Measurements from ENCODE around the gene C1orf232. TPM values are rescaled to one million over a fixed set of nuclear protein-coding genes. Genes with fewer than 3 reads are reported as not detected.

Gene C1orf232
- total RNA-seq, 2 experiments from 2014 or later = not detected

- Mint-ChIP-seq H3K4me3 (peak overlapping the region; percentile 50), H3K27me3 (ENCODE audit: low read depth) (peaks cover 27% of the 10 kb centered on the region), H3K9me3 (no peaks in the 10 kb centered on the region), H3K36me3 (ENCODE audit: low read depth) (no peaks in the 10 kb centered on the region), H3K27ac (no peak overlapping the region), H3K4me1 (ENCODE audit: low read depth) (peaks cover 16% of the 10 kb centered on the region)
- intact Hi-C loops (cut with micrococcal nuclease) = no loop called here
- DNase-seq = peak; percentile 48
- CTCF ChIA-PET = interaction anchor here (0.9 to 1.2 kb wide), 2 partner anchors 8 to 10 kb away, joined by 5 read pairs; partner anchors contain the start of genes ZNF593 and ZNF593OS
Observed at GRCh38 chr1:26161415-26162219, 7.1 kb downstream of the C1orf232 start.

GRCh38 chr1:26160527-26161414, 8.0 kb downstream of the C1orf232 start:
- H3K4me3 Mint-ChIP-seq = no peak overlapping the region
- H3K27ac Mint-ChIP-seq = no peak overlapping the region
- no peak for DNase-seq
- H3K27me3 Mint-ChIP-seq (ENCODE audit: low read depth) = peaks cover 29% of the 10 kb centered on the region
- CTCF ChIA-PET = interaction anchor here (0.9 kb wide), 1 partner anchor 9 kb away, joined by 5 read pairs; the partner anchor contains the start of gene ZNF593
- intact Hi-C loops (cut with micrococcal nuclease) = no loop called here
- H3K4me1 Mint-ChIP-seq (ENCODE audit: low read depth) = peaks cover 16% of the 10 kb centered on the region
- no peaks in the 10 kb centered on the region for H3K36me3 Mint-ChIP-seq (ENCODE audit: low read depth)
- H3K9me3 Mint-ChIP-seq = no peaks in the 10 kb centered on the region

GRCh38 chr1:26159743-26160039, 9.1 kb downstream of the C1orf232 start:
- Mint-ChIP-seq H3K4me1 (ENCODE audit: low read depth) (peaks cover 14% of the 10 kb centered on the region), H3K4me3 (no peak overlapping the region), H3K9me3 (no peaks in the 10 kb centered on the region), H3K27ac (no peak overlapping the region), H3K36me3 (ENCODE audit: low read depth) (no peaks in the 10 kb centered on the region), H3K27me3 (ENCODE audit: low read depth) (peaks cover 29% of the 10 kb centered on the region)
- DNase-seq = no peak
- CTCF ChIA-PET = no interaction called here
- intact Hi-C loops (cut with micrococcal nuclease) = no loop called here

- no peak for DNase-seq
- H3K4me3 Mint-ChIP-seq = no peak within 1 kb of the TSS
- intact Hi-C loops (cut with micrococcal nuclease) = no loop called here
- H3K9me3 Mint-ChIP-seq = no peaks in the 10 kb centered on the region
- H3K27ac Mint-ChIP-seq = no peak within 1 kb of the TSS
- H3K27me3 Mint-ChIP-seq (ENCODE audit: low read depth) = peaks cover 27% of the 10 kb centered on the region
- CTCF ChIA-PET = interaction anchor here (0.6 to 4.3 kb wide), 2 partner anchors 13 to 275 kb away, joined by 3 to 21 read pairs; no protein-coding TSS in a partner anchor
- peaks cover 11% of the 10 kb centered on the region for H3K4me1 Mint-ChIP-seq (ENCODE audit: low read depth)
- no peaks in the 10 kb centered on the region for H3K36me3 Mint-ChIP-seq (ENCODE audit: low read depth)
Observed at GRCh38 chr1:26158908-26159742, 9.6 kb downstream of the C1orf232 start, which contains the start of gene FAM110D. Gene FAM110D, plus strand, starts transcription at chr1:26159079. Its CDS starts 2,213 bp downstream, at chr1:26161292.

- Mint-ChIP-seq H3K27ac (no peak overlapping the region), H3K36me3 (ENCODE audit: low read depth) (no peaks in the 10 kb centered on the region), H3K4me3 (no peak overlapping the region), H3K4me1 (ENCODE audit: low read depth) (peaks cover 7% of the 10 kb centered on the region), H3K9me3 (no peaks in the 10 kb centered on the region), H3K27me3 (ENCODE audit: low read depth) (peaks cover 21% of the 10 kb centered on the region)
- no peak for DNase-seq
- CTCF ChIA-PET = interaction anchor here (0.6 to 4.3 kb wide), 3 partner anchors 13 to 275 kb away, joined by 3 to 21 read pairs (median 4); no protein-coding TSS in a partner anchor
- intact Hi-C loops (cut with micrococcal nuclease) = no loop called here
Observed at GRCh38 chr1:26158271-26158907, 10.4 kb downstream of the C1orf232 start.

GRCh38 chr1:26156285-26157038, 12.3 kb downstream of the C1orf232 start:
- Mint-ChIP-seq H3K27me3 (ENCODE audit: low read depth) (peaks cover 14% of the 10 kb centered on the region), H3K4me3 (no peak overlapping the region), H3K4me1 (ENCODE audit: low read depth) (peaks cover 3% of the 10 kb centered on the region), H3K36me3 (ENCODE audit: low read depth) (no peaks in the 10 kb centered on the region), H3K9me3 (no peaks in the 10 kb centered on the region), H3K27ac (no peak overlapping the region)
- DNase-seq = no peak
- intact Hi-C loops (cut with micrococcal nuclease) = no loop called here
- CTCF ChIA-PET = interaction anchor here (1.0 to 4.3 kb wide), 4 partner anchors 11 to 240 kb away, joined by 3 to 21 read pairs (median 4); partner anchors contain the start of gene CEP85

- no peaks in the 10 kb centered on the region for H3K36me3 Mint-ChIP-seq (ENCODE audit: low read depth)
- H3K4me1 Mint-ChIP-seq (ENCODE audit: low read depth) = peaks cover 3% of the 10 kb centered on the region
- no peak overlapping the region for H3K27ac Mint-ChIP-seq
- H3K4me3 Mint-ChIP-seq = no peak overlapping the region
- CTCF ChIA-PET = interaction anchor here (1.0 to 4.3 kb wide), 4 partner anchors 10 to 241 kb away, joined by 3 to 21 read pairs (median 4); partner anchors contain the start of gene CEP85
- DNase-seq = no peak
- intact Hi-C loops (cut with micrococcal nuclease) = no loop called here
- H3K27me3 Mint-ChIP-seq (ENCODE audit: low read depth) = peaks cover 8% of the 10 kb centered on the region
- H3K9me3 Mint-ChIP-seq = no peaks in the 10 kb centered on the region
Observed at GRCh38 chr1:26155370-26156284, 13.1 kb downstream of the C1orf232 start.

- no peak overlapping the region for H3K4me3 Mint-ChIP-seq
- CTCF ChIA-PET = interaction anchor here (0.6 to 4.3 kb wide), 6 partner anchors 9 to 706 kb away, joined by 3 to 21 read pairs (median 4); partner anchors contain the start of gene CEP85
- DNase-seq = no peak
Observed at GRCh38 chr1:26154750-26155149, 14.0 kb downstream of the C1orf232 start.

GRCh38 chr1:26153966-26154532, 14.7 kb downstream of the C1orf232 start:
- DNase-seq = no peak
- Mint-ChIP-seq H3K27me3 (ENCODE audit: low read depth) (peaks cover 4% of the 10 kb centered on the region), H3K4me1 (ENCODE audit: low read depth) (peaks cover 3% of the 10 kb centered on the region), H3K4me3 (no peak overlapping the region), H3K9me3 (no peaks in the 10 kb centered on the region), H3K36me3 (ENCODE audit: low read depth) (no peaks in the 10 kb centered on the region), H3K27ac (no peak overlapping the region)
- intact Hi-C loops (cut with micrococcal nuclease) = no loop called here
- CTCF ChIA-PET = interaction anchor here (0.6 to 1.7 kb wide), 4 partner anchors 10 to 706 kb away, joined by 3 to 9 read pairs (median 3); no protein-coding TSS in a partner anchor

More at GRCh38 chr1:26154750-26155149, 14.0 kb downstream of the C1orf232 start:
- H3K9me3 Mint-ChIP-seq = no peaks in the 10 kb centered on the region
- H3K36me3 Mint-ChIP-seq (ENCODE audit: low read depth) = no peaks in the 10 kb centered on the region
- H3K4me1 Mint-ChIP-seq (ENCODE audit: low read depth) = peaks cover 3% of the 10 kb centered on the region
- H3K27ac Mint-ChIP-seq = no peak overlapping the region
- intact Hi-C loops (cut with micrococcal nuclease) = no loop called here
- peaks cover 7% of the 10 kb centered on the region for H3K27me3 Mint-ChIP-seq (ENCODE audit: low read depth)

GRCh38 chr1:26148887-26149286, 19.9 kb downstream of the C1orf232 start:
- DNase-seq = no peak
- Mint-ChIP-seq H3K27ac (no peak overlapping the region), H3K36me3 (ENCODE audit: low read depth) (no peaks in the 10 kb centered on the region), H3K4me3 (no peak overlapping the region), H3K9me3 (no peaks in the 10 kb centered on the region), H3K27me3 (ENCODE audit: low read depth) (no peaks in the 10 kb centered on the region), H3K4me1 (ENCODE audit: low read depth) (peaks cover 2% of the 10 kb centered on the region)
- intact Hi-C loops (cut with micrococcal nuclease) = no loop called here
- CTCF ChIA-PET = no interaction called here
